AG04449 (cell line): ENCODE measurements around the gene PTH2.
A peak's percentile ranks its signal among the peaks of the same experiment; 100 is the strongest.

Experiments
- CTCF ChIA-PET: fragments of 350-600 bp; formaldehyde crosslinking; extraction: SDS; loops from one replicate; lab custom pipeline; 2021; ENCODE audit warnings: antibody characterized with exemption; lab: Yijun Ruan, JAX
- POLR2A ChIA-PET: fragments of 400-600, 350-600 bp; formaldehyde crosslinking; extraction: SDS; loops from one replicate; lab custom pipeline; 2020; ENCODE audit warnings: antibody characterized with exemption, inconsistent platforms; lab: Yijun Ruan, JAX
- DNase-seq: peaks from one replicate; pipeline ENCODE4 v3.0.0-alpha.2; 2010; ENCODE audit warnings: low read depth, low spot score
- H3K4me3 ChIP-seq: 2 replicates; pipeline ENCODE4 v1.5.1; 2011; ENCODE audit warnings: low read depth, mild to moderate bottlenecking, control low read depth, low read length
- CTCF ChIP-seq: IDR thresholded peaks from one replicate; pipeline ENCODE4 v1.5.1; 2011; ENCODE audit warnings: mild to moderate bottlenecking, moderate library complexity, low read length, control low read depth, inconsistent platforms; ENCODE audit not compliant: insufficient read depth; ENCODE audit errors: missing control alignments

PTH2 gene

DNA sequence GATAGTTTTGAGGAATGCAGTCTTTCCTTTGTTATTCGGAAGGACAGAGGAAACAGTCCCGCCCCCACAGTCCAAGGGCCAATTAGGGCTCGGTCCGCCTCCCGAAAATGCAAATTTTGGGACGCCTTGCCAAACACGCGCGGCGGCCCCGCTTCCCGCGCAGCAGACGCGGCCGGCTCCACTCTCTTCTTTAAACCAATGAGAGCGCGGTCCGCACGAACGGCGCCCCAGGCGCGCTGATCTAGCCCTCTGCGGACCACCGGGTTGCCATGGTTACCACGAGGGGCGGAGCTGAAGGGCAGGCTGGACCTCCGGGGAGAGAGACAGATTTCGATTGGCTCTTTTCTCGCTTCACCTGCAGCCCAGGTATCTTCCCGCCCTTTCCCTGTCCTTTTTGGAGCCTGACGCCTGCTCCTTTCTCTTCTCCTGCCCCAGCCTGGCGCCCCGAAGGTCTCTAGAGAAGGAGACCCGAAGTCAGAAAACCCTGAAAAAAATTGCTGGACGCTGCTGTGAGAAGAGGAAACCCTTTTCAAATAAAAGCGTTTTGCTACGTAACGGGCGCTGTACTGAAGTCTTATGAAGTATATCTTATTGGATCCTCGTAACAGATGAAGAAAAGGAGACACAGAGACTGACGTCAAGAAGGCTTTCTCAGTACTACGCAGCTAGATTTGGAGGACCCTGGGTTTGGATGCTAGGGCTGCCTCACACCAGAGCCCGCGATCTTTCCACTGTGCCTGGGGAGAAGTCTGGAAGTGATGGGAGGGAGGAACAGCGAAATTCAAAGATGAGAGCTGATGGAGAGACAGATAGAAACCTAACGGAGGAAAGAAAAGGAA lies 2.0 kb downstream of the PTH2 start:
- no peak for TF ChIP-seq CTCF
- no peak for DNase-seq
- CTCF ChIA-PET: interaction anchor here (1.1 to 1.2 kb wide), 2 partner anchors 15 to 20 kb away, joined by 3 read pairs; no protein-coding TSS in a partner anchor
- POLR2A ChIA-PET: no interaction called here
- peak overlapping the region; percentile 8; the same call in 1 of the 2 replicates for H3K4me3 ChIP-seq

GRCh38 chr19:49420227-49420626 lies 3.0 kb downstream of the PTH2 start:
- CTCF ChIA-PET: interaction anchor here (1.1 to 1.9 kb wide), 4 partner anchors 16 to 28 kb away, joined by 3 to 7 read pairs (median 3); no protein-coding TSS in a partner anchor
- DNase-seq: no peak
- POLR2A ChIA-PET: no interaction called here
- no peak overlapping the region for H3K4me3 ChIP-seq
- no peak for TF ChIP-seq CTCF

- ChIA-PET POLR2A (no interaction called here), CTCF (interaction anchor here (1.1 to 1.9 kb wide), 4 partner anchors 10 to 118 kb away, joined by 3 to 7 read pairs (median 4); no protein-coding TSS in a partner anchor)
- no peak for DNase-seq
- no peak overlapping the region for H3K4me3 ChIP-seq
- TF ChIP-seq CTCF: no peak
Measured at GRCh38 chr19:49419173-49419572, 4.1 kb downstream of the PTH2 start.

DNA sequence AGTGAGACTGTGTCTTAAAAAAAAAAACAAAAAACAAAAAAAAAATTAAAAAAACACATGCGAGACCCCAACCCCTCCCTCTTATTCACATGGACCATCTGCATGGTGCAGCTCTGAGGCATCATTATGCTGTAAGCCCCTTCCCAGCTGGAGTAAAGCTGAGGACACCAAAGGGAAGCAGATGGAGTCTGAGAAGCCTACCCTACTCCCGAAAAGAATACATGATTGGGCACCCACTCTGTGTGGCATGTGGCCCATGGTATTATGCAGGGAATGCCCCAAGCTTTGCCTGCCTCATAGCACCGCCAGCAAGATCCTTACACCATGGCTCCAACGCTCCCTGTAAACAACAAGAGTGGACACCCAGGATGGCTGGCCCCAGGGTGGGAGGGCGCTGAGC lies 4.7 kb downstream of the PTH2 start:
- TF ChIP-seq CTCF: no peak
- POLR2A ChIA-PET: no interaction called here
- CTCF ChIA-PET: interaction anchor here (1.1 to 1.9 kb wide), 4 partner anchors 9 to 118 kb away, joined by 3 to 7 read pairs (median 4); no protein-coding TSS in a partner anchor
- no peak overlapping the region for H3K4me3 ChIP-seq
- no peak for DNase-seq

- no peak for TF ChIP-seq CTCF
- DNase-seq: no peak
- ChIA-PET POLR2A (no interaction called here), CTCF (interaction anchor here (0.8 to 1.4 kb wide), 4 partner anchors 8 to 319 kb away, joined by 3 to 7 read pairs (median 4); partner anchors contain the start of gene GFY)
- no peak overlapping the region for H3K4me3 ChIP-seq
Measured at GRCh38 chr19:49417088-49417487, 6.2 kb downstream of the PTH2 start.

DNA sequence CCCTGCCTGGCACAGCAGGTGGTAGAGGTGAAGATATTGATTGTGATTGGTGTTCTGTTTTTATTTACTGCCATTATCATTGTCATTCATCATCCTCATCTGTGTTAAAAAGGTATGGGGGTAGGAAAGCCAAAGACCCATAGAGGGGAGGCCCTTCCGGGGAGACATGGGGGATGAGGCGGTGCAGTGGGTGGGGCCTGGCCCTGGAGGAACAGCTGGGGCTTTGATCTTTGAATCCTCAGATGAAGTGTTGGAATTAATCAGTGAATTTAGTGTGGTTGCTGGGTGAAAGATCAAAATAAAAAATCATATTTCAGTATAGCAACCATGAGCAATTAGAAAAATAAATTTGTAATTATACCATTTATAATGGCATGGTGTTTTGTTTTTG lies 7.4 kb downstream of the PTH2 start:
- TF ChIP-seq CTCF: no peak
- ChIA-PET POLR2A (no interaction called here), CTCF (interaction anchor here (1.0 to 1.4 kb wide), 2 partner anchors 9 to 22 kb away, joined by 4 read pairs; partner anchors contain the start of gene GFY)
- H3K4me3 ChIP-seq: no peak overlapping the region
- DNase-seq: no peak
